Omental fat pad (tissue), 4 donors: ENCODE measurements around the gene FOXJ3. TPM values are rescaled to one million over a fixed set of nuclear protein-coding genes. Genes with fewer than 3 reads are reported as not detected.

Experiments
- ATAC-seq: fragments of 150-250 bp; one replicate; pipeline ENCODE4 v1.9.1; 2016; ENCODE audit warnings: mild to moderate bottlenecking, moderate library complexity; ENCODE audit not compliant: low FRiP score
- DNase-seq: peaks from one replicate; pipeline ENCODE4 v3.0.0-alpha.2; 2019; ENCODE audit warnings: low spot score
- total RNA-seq, 4 donors: library from RNA; depleted of rRNA; stranded (reverse); fragments of >200 nt; gene quantifications; one replicate each; pipeline ENCODE4 v1.1.0, GENCODE V29; 2016
- TF ChIP-seq, protein P1 (sequence below), 3 donors: fragments of 450-650 bp; IDR thresholded peaks; one replicate each; pipeline ENCODE4 v1.5.1; 2016 to 2017; ENCODE audit warnings: antibody characterized with exemption in 3 of 3, mild to moderate bottlenecking in 3 of 3, moderate library complexity in 2 of 3

Gene FOXJ3
- total RNA-seq, 4 donors from 2014 or later: 49.7 to 83.5 (median 56.1) TPM

GRCh38 chr1:42334240-42335049 lies 590 bp downstream of the FOXJ3 start:
- ATAC-seq (peak; percentile 46), DNase-seq (no peak)
- TF ChIP-seq, protein P1, sequence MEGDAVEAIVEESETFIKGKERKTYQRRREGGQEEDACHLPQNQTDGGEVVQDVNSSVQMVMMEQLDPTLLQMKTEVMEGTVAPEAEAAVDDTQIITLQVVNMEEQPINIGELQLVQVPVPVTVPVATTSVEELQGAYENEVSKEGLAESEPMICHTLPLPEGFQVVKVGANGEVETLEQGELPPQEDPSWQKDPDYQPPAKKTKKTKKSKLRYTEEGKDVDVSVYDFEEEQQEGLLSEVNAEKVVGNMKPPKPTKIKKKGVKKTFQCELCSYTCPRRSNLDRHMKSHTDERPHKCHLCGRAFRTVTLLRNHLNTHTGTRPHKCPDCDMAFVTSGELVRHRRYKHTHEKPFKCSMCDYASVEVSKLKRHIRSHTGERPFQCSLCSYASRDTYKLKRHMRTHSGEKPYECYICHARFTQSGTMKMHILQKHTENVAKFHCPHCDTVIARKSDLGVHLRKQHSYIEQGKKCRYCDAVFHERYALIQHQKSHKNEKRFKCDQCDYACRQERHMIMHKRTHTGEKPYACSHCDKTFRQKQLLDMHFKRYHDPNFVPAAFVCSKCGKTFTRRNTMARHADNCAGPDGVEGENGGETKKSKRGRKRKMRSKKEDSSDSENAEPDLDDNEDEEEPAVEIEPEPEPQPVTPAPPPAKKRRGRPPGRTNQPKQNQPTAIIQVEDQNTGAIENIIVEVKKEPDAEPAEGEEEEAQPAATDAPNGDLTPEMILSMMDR (IDR thresholded peaks at IDR 0.05): no peak

DNA sequence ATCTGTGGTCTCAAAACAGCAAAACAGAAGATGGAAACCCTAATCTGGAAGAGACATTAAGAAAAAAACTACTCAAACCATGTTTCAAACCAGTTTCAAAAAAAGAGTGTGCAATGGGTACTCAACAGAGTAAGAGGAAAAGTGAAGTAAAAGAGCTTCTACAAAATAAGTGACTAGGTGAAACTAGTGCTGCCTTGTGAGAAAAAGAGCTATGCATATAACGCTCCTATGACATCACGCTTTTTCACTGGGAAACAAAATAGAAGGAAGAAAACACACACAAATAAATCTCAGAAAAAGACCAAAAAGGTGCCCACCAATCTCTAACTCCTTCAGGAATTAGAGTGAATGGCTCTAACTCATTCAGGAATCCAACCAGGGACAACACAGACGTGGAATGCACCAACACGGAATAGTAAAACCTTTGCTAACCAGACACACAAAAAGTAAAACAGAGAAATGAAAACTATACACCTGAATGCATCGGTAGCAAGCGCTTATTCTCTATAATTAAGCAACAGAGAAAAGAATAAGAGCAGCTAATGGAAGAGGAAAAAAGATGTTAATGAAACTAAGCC lies 1.3 kb downstream of the FOXJ3 start:
- DNase-seq: no peak
- ATAC-seq: no peak
- TF ChIP-seq, protein P1 (IDR thresholded peaks at IDR 0.05): no peak

DNA sequence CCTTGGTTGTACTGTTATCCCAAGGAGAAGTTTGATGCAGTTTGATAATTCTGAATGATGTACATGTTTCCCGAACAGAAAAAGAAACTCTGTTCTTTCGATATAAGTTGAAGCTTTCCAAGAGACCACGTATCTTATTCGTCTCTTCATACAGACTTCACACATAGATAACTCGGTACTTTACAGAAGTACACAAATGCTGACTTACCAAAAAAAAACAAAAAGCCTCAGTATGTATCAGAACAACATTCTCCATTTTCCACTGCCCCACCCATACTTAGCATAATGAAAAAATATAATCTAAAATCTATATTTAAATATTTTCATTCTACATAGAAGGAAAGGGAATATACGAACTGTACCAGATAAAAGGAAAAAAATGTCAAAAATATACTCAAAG lies 2.2 kb downstream of the FOXJ3 start:
- TF ChIP-seq, protein P1 (IDR thresholded peaks at IDR 0.05): no peak
- no peak for ATAC-seq
- no peak for DNase-seq

- DNase-seq (no peak), ATAC-seq (no peak)
- TF ChIP-seq, protein P1 (IDR thresholded peaks at IDR 0.05): no peak
Measured at GRCh38 chr1:42330215-42330614, 4.8 kb downstream of the FOXJ3 start.

DNA sequence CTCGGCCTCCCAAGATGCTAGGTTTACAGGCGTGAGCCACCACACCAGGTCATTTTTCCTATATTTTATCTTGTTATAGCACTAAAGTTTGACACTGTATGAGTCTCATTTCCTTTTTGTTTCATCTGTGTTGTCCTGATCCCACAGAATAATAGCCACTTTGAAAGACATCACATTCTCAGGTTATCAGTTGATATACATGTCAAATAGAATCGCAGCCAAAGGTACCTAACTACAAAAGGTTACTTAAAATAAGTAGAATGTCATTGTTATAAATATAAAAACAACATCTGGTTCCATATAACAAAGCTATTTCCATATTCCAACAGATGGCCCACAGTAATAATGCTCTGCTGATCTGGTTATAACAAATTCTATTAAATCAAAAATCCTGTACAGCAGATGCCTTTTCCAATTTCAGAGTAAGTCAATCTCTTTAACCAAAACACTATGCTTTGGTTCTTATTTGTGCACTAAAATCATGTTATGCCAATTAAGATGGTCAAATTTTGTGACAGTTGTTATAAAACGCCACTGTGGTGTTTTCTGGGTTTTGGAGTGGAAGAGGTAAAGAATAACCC lies 6.0 kb downstream of the FOXJ3 start:
- DNase-seq (no peak), ATAC-seq (no peak)
- TF ChIP-seq, protein P1 (IDR thresholded peaks at IDR 0.05): no peak

DNA sequence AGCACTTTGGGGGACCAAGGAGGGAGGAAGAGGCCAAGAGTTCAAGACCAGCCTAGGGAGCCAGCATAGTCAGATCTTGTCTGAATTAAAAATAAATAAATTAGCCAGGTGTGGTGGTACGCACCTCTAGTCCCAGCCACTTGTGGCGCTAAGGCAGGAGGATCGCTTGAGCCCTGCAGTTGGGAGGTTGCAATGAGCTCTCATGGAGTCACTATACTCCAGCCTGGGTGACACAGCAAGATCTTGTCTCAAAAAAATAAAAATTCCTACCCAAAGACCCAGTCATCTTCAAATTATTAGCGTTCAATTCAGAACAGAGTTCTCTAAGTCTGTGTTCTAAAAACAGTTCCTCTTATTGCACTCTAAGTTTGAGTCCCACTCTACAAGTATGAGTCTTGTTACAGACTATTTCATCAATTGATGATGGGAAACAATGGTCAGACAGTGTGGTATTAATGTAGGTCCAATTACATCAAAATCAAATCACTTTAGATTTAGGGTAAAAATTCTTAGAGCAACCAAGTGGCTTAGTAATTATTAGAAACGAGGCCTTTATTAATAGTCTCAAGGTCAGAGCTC lies 6.9 kb downstream of the FOXJ3 start:
- ATAC-seq: no peak
- no peak for DNase-seq
- TF ChIP-seq, protein P1 (IDR thresholded peaks at IDR 0.05): no peak
